Osteocyte (in vitro differentiated cells): ENCODE measurements around the gene LRP1B. TPM values are rescaled to one million over a fixed set of nuclear protein-coding genes. Genes with fewer than 3 reads are reported as not detected.

Source experiments
- DNase-seq: peaks from one replicate; pipeline ENCODE4 v3.0.0; 2021; ENCODE audit warnings: mixed read lengths; ENCODE audit not compliant: unreplicated experiment; ENCODE audit errors: extremely low spot score
- H3K27ac Mint-ChIP-seq: one replicate; pipeline ENCODE4 v1.8.0; 2021; ENCODE audit warnings: mild to moderate bottlenecking, mixed read lengths; ENCODE audit not compliant: unreplicated experiment
- H3K27me3 Mint-ChIP-seq: one replicate; pipeline ENCODE4 v1.8.0; 2021; ENCODE audit warnings: mixed read lengths; ENCODE audit not compliant: unreplicated experiment
- H3K36me3 Mint-ChIP-seq: one replicate; pipeline ENCODE4 v1.8.0; 2021; ENCODE audit warnings: mixed read lengths; ENCODE audit not compliant: unreplicated experiment
- H3K4me1 Mint-ChIP-seq: one replicate; pipeline ENCODE4 v1.8.0; 2021; ENCODE audit warnings: mixed read lengths; ENCODE audit not compliant: unreplicated experiment
- H3K4me3 Mint-ChIP-seq: one replicate; pipeline ENCODE4 v1.8.0; 2021; ENCODE audit warnings: mild to moderate bottlenecking, moderate library complexity, mixed read lengths; ENCODE audit not compliant: unreplicated experiment
- H3K9me3 Mint-ChIP-seq: one replicate; pipeline ENCODE4 v1.8.0; 2021; ENCODE audit warnings: mixed read lengths; ENCODE audit not compliant: unreplicated experiment
- total RNA-seq: library from RNA; stranded (reverse); gene quantifications from 2 replicates; pipeline ENCODE4 v1.2.1, GENCODE V29; 2021
- TF ChIP-seq, protein P1 (sequence below): fragments of 200-600 bp; sonication (generic); IDR thresholded peaks from 2 replicates; pipeline ENCODE4 v1.5.0; 2021; ENCODE audit warnings: antibody characterized with exemption, mild to moderate bottlenecking, moderate library complexity

Gene LRP1B
- total RNA-seq, 1 donor from 2014 or later, result 3.6 TPM

DNA sequence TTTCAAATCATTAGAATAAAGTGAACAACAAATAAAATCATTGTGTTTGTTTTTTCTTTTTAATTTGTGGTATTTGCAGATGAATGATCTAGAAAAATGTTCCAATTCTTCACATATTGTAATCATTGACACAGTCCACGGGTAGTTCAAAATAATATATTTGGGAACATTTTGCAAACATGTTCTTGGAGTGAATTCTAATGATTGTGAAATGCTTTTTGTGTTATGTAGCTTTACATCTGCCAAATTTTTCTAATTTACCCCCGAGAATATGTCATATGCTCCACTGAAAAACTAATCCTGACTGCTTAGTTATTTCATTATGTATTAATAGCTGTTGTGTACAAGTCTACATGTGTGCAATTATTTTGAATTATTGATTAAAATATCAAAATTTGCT, 1882.2 kb downstream of the LRP1B start:
- no peak for DNase-seq
- Mint-ChIP-seq H3K9me3 (no peaks in the 10 kb centered on the region), H3K27me3 (peaks cover 7% of the 10 kb centered on the region), H3K27ac (no peak overlapping the region), H3K4me1 (no peaks in the 10 kb centered on the region), H3K4me3 (no peak overlapping the region), H3K36me3 (no peaks in the 10 kb centered on the region)
- TF ChIP-seq, protein P1, sequence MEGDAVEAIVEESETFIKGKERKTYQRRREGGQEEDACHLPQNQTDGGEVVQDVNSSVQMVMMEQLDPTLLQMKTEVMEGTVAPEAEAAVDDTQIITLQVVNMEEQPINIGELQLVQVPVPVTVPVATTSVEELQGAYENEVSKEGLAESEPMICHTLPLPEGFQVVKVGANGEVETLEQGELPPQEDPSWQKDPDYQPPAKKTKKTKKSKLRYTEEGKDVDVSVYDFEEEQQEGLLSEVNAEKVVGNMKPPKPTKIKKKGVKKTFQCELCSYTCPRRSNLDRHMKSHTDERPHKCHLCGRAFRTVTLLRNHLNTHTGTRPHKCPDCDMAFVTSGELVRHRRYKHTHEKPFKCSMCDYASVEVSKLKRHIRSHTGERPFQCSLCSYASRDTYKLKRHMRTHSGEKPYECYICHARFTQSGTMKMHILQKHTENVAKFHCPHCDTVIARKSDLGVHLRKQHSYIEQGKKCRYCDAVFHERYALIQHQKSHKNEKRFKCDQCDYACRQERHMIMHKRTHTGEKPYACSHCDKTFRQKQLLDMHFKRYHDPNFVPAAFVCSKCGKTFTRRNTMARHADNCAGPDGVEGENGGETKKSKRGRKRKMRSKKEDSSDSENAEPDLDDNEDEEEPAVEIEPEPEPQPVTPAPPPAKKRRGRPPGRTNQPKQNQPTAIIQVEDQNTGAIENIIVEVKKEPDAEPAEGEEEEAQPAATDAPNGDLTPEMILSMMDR, result no peak

- DNase-seq, result no peak
- no peak overlapping the region for H3K27ac Mint-ChIP-seq
- no peak overlapping the region for H3K4me3 Mint-ChIP-seq
- TF ChIP-seq, protein P1, result no peak
- H3K4me1 Mint-ChIP-seq, result no peaks in the 10 kb centered on the region
- H3K36me3 Mint-ChIP-seq, result no peaks in the 10 kb centered on the region
- peaks cover 8% of the 10 kb centered on the region for H3K27me3 Mint-ChIP-seq
- no peaks in the 10 kb centered on the region for H3K9me3 Mint-ChIP-seq
These were observed 1883.2 kb downstream of the LRP1B start for GRCh38 chr2:140247451-140248195.

GRCh38 chr2:140246957-140247356, 1883.9 kb downstream of the LRP1B start:
- no peak for DNase-seq
- H3K27ac Mint-ChIP-seq, result no peak overlapping the region
- H3K4me1 Mint-ChIP-seq, result no peaks in the 10 kb centered on the region
- H3K36me3 Mint-ChIP-seq, result no peaks in the 10 kb centered on the region
- H3K4me3 Mint-ChIP-seq, result no peak overlapping the region
- H3K27me3 Mint-ChIP-seq, result peaks cover 8% of the 10 kb centered on the region
- H3K9me3 Mint-ChIP-seq, result no peaks in the 10 kb centered on the region
- TF ChIP-seq, protein P1, result no peak

- no peaks in the 10 kb centered on the region for H3K4me1 Mint-ChIP-seq
- H3K27ac Mint-ChIP-seq, result no peak overlapping the region
- H3K36me3 Mint-ChIP-seq, result no peaks in the 10 kb centered on the region
- TF ChIP-seq, protein P1, result no peak
- peaks cover 8% of the 10 kb centered on the region for H3K27me3 Mint-ChIP-seq
- no peaks in the 10 kb centered on the region for H3K9me3 Mint-ChIP-seq
- DNase-seq, result no peak
- H3K4me3 Mint-ChIP-seq, result no peak overlapping the region
These were observed 1884.8 kb downstream of the LRP1B start for GRCh38 chr2:140246058-140246457.

DNA sequence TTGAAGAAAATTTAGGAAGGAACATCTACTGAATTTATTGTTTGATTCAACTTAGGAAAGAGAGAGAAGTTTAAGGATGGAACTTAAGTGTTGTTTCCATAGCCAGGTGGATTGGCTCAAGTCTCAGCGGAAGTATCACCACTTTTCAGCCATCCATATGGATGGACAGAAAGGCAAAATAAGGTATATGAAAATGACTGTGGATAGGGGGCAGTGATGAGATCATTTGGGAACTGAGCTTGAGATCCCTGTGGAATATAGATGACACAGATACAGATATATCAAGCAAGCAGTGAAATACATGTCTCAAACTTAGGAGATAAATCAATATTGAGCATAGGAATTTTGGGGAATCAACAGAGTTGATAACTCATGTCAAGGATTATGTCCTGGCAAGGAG, 1887.9 kb downstream of the LRP1B start:
- Mint-ChIP-seq H3K9me3 (no peaks in the 10 kb centered on the region), H3K4me3 (no peak overlapping the region), H3K27ac (no peak overlapping the region), H3K27me3 (peaks cover 8% of the 10 kb centered on the region), H3K4me1 (no peaks in the 10 kb centered on the region), H3K36me3 (no peaks in the 10 kb centered on the region)
- TF ChIP-seq, protein P1, result no peak
- no peak for DNase-seq
